GM19467 (cell line): ENCODE measurements around the gene ACSL6.
"Not testable (repeated sequence)": the region's sequence is repeated elsewhere in the genome, so short reads cannot be mapped to it uniquely, and the experiment has no call there.

Experiments
- ATAC-seq: cut with Tn5 transposase; IDR thresholded peaks from one replicate; pipeline ENCODE4 v1.9.1; 2021; ENCODE audit warnings: mild to moderate bottlenecking, moderate library complexity; ENCODE audit not compliant: unreplicated experiment

The ACSL6 gene

DNA sequence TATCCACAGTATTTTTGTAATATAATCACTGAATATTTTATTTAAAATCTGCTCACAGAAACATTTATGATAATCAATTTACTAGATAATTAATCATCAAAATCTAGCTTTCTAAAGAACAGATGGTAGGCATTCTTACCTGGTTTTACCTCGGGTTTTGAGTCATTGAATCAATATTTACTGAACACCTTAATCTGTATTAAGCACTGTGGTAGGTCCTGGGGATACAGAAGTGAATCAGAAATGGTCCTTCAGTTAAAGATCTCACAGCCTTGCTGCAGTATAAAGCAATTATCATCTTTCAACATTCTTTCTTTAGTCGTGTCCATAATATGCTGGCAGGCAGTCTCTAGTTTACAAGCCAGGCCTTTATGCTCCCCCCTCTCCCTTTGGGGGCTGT is 64.0 kb downstream of the ACSL6 start:
- no peak for ATAC-seq

DNA sequence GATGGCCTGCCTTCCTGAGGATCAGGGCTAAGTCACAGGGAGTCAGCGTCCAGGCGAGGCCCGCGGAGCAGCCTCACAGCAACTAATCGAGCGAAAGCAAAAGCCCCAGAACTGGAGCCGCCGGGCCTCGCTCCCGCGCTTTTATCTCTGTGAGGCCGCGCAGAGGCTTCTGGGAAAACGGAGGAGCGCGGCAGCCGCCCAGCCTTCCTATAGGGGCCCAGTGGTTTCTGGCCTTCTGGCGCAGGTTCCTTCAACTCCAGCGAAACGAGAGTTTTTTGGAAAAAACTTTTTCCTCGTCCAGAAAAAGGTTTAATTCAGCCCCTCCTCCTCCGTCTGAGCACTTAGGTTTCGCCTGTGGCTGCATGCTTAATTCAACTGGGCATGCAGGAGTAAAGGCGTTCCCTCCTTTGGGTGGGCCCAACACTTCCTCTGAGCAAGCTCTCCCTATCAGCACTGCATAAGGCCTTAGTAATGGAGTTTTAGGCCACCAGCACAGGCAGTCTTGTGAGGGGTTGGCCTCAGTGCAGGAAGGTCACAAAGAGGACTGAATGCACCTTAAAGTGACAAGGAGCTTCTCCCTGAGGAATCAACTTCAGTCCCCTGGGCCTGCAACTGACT is 65.8 kb downstream of the ACSL6 start, which contains the start of gene MEIKIN:
Gene MEIKIN (minus strand): TSS at position 113 of the 618 bp plus-strand sequence. CDS start 158 bp downstream, outside the sequence.
- no peak for ATAC-seq

DNA sequence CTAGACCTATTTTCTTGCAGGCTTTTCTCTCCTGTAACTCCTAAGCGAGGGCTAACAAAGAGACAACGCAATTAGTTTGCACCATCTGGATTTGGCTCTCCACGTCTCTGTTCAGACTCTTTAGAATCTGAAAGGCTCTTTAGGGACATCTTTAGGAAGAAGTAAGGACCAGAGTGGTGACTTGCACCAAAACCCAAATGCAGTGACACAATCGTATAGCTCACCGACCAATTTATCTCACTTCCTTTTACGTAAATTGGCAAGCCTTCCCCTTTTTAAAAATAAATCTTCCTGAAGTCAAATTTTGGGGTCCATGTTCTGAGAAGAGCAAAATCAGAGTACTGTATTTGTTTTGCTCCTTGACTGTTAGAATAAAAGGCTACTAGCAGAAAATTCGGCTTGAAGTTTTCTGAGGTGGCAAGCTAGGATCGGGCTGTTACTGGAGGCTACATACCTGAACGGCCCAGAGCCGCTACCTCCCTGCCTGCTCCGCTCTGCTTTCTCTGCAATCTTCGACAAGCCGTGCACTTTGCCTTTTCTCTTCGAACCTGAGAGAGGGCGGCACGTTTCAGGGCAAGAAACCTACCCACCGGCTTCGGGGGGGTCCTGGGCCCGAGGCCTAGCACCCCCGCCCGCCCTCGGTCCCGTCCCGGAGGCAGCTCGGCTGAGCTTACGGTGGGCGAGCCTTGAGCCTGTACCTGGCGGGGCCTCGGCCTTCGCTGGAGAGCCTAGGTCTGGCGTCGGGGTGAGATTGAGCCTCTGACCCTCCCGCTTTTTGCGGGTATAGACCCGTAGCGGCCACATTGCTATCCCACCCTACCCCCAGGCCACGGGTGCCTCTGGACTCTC is 66.5 kb downstream of the ACSL6 start:
- ATAC-seq: no peak

DNA sequence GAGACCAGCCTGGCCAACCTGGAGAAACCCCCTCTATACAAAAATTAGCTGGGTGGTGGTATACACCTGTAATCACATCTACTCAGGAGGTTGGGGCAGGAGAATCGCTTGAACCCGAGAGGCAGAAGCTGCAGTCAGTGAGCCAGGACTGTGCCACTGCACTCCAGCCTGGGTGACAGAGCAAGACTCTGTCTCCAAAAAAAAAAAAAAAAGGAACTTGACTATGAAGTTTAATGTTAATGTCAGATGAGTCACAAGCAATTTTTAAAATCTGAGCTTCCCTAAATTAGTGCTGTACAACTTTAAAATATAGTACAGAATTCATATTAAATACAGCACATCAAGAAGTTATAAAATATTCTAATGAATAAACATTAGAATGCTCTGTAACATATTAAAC is 67.5 kb downstream of the ACSL6 start:
- no peak for ATAC-seq

DNA sequence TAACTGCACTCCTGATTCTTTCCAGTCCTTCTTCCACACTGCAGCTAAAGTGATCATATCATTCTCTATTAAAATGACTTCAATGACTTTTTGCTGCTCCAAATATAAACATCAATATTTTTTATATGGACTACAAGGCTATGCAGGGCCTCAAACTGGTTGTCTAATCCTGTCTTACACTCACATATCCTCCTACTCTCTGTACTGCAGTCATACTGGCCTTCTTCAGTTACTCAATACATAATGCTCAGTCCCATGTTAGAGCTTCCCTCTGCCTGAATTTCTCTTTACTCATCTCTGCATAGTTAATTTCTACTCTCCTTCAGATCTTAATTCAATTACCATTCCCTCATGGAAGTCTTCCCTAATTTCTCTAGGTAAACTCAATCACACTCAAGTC is 69.4 kb downstream of the ACSL6 start:
- no peak for ATAC-seq

DNA sequence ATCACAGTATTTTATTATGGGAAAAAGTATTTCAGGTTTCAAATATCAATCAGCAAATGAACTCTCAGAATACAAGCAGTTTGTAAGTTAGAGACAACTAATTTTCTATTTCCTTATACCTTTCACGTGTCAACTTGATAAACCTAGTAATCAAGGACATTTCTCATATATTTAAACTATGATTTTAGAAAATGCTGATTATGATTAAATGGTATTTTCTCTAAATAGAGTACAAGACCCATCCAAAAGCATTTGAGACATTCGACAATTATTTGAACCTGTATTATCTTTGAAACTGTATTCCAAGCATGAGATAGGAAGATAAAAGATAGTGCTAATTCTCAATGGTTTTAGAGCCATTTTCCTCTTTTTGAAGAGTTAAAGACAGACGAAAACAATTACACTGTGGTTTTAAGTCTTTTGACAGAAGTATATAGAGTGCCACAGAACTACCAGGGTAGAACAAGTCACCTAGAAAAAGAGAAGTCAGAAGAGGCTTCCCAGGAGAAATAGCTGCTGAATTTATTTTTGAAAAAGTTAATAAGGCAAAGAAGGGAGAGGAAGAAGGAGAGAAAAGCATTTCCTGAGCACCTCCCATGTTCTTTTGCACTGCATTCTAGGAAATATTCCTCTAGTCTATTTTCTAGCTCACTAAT is 71.6 kb downstream of the ACSL6 start:
- no peak for ATAC-seq

DNA sequence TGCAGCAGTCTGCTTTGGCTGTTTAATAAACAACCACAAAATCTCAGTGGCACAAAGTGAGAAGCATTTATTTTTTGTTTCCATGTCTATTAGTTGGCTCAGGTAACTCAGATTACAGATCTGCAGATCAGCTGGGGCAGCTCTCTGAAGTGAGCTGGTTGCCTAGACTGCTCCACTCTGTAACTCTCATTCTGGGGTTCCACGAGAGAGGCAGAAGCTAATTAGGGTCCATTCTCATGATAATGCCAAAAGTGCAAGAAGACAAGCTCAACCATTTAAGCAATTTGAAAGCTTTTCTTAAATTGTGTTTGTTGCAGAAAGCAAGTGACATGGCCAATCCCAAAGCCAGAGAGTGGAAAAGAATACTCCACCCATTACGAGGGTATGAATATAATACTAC is 79.2 kb downstream of the ACSL6 start:
- ATAC-seq: no peak

DNA sequence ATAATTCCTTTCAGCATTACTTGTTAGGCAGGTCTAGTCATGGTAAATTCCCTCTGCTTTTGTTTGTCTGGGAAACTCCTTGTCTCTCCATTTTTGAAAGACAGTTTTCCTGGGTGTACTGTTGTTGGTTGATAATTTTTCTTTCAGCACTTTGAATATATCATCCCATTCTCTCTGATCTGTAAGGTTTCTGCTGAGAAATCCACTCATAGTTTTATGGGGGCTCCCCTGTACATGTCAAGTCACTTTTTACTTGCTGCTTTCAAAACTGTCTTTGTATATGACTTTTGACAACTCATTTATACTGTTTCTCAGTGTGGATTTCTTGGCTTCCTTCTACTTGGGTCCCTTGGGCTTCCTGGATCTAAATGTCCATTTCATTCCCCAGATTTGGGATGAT is 82.5 kb downstream of the ACSL6 start:
- no peak for ATAC-seq

DNA sequence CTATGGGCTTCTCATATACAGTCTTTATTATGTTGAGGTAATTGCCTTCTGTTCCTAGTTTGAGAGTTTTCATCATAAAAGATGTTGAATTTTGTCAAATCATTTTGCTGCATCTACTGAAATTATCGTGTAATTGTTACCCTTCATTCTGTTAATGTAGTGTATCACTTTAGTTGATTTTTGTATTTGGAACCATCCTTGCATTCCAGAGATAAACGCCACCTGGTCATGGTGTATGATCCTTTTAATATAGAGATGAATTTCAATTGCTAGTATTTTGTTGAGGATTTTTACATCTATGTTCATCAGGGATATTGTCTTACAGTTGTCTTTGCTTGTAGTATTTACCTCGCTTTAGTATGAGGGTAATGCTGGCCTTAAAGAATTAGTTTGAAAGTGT is 85.3 kb downstream of the ACSL6 start:
- ATAC-seq: no peak

DNA sequence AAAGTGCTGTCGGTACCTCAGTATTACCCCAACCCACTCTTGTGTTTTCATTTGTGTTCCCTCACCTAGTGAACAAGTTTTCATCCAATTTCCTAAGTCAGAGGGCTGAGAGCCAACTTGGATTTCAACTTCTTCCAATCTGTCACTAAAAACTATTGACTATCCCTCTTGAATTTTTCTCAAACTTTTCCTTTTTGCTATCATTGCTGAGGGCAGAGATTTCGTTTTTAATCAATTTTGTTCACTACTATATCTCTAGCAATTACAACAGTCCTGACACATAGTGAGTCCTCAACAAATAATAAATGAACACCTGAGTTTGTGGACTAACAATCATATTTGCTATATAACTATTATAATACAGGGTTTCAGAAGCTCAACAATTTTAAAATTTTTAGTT is 95.0 kb downstream of the ACSL6 start:
- ATAC-seq: no peak

DNA sequence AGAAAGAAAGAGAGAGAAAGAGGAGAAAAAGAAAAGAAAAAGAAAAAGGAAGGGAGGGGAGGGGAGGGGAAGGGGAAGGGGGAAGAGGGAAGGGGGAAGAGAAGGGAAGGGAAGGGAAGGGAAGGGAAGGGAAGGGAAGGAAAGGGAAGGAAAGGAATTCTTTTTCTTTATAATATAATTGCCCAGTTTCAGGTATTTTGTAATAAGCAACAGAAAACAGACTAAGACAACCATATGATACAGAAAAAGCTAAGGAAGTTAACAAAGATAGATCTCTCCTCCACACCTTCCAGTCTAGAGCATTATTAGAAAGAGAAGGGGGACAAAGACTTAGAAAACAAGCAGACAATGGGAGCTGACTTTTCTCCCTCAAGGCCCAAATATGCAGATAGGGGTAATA is 97.0 kb downstream of the ACSL6 start:
- ATAC-seq: no peak

DNA sequence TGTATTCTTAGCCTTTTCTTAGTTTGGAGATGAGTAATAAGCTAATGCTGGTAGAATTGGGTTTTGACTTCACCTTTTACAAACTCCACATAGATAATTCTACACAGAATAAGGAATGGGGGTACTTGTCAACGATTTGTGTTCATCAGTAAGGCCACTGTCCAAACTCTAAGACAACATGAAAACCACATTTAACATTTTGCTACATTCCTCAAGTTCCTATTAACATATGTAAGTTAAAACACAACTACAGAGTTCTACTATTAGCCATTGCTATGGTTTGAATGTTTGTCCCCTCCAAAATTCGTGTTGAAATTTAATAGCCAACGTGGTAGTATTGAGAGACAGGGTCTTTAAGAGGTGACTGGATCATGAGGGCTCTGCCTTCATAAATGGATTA is 97.9 kb downstream of the ACSL6 start:
- no peak for ATAC-seq

DNA sequence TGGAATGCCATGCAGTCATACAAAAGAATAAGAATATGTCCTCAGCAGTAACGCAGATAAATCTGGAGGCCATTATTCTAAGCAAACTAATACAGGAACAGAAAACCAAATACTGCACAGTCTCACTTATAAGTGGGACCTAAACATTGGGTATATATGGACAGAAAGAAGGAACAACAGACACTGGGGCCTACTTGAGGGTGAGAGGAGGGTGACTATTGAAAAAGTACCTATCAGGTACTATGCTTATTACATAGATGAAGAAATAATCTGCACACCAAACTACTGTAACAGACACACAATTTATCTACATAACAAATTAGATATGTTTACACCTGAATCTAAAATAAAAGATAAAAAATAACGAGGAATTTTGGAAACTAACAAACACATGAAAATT is 104.8 kb downstream of the ACSL6 start:
- ATAC-seq: no peak

DNA sequence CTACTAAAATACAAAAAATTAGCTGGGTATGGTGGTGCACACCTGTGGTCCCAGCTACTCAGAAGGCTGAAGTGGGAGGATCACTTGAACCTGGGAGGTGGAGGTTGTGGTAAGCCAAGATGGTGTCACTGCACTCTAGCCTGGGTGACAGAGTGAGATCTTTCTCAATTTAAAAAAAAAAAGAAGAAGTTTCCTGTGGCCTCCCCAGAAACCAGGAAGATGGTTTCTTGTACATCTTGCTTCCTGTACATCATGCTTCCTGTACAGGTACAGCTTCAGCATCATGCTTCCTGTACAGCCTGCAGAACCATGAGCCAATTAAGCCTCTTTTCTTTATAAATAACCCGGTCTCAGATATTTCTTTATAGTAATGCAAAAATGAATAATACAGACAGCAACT is 109.2 kb downstream of the ACSL6 start:
- not testable (repeated sequence) for ATAC-seq
